ENCODE results near the gene SEMA4C.

GRCh38 chr2:96863575-96864342, 6.1 kb downstream of the SEMA4C start:
- TF ChIP-seq CTCF (conservative IDR thresholded peaks at IDR 0.05) (no peak), ZFX (IDR thresholded peaks at IDR 0.05) (no peak)

Data from C4-2B (cell line).